Stomach (tissue), 9 donors: ENCODE results near the gene PAX4. TPM values are rescaled to one million over a fixed set of nuclear protein-coding genes. Genes with fewer than 3 reads are reported as not detected.

Experiments
- DNase-seq, 2 donors: peaks; one replicate each; pipeline versions ENCODE4 v3.0.0 to v3.0.0-alpha.2; 2013 to 2019
- H3K27ac ChIP-seq, 5 donors: fragments of 200-600 bp in 4 of 5; sonication (generic) in 4 of 5; one replicate each; pipeline ENCODE4 v1.5.1; 2013 to 2019; ENCODE audit warnings: mild to moderate bottlenecking in 1 of 5, moderate library complexity in 1 of 5
- H3K27me3 ChIP-seq, 3 donors: fragments of 200-600 bp; sonication (generic); one replicate each; pipeline ENCODE4 v1.5.1; 2017 to 2019; ENCODE audit warnings: mixed run types in 1 of 3
- H3K36me3 ChIP-seq, 4 donors: fragments of 200-600 bp; sonication (generic); 1 replicate in 3 of 4; 2 replicates in 1 of 4; pipeline ENCODE4 v1.5.1; 2016 to 2019
- H3K4me1 ChIP-seq, 4 donors: fragments of 200-600 bp; sonication (generic); one replicate each; pipeline ENCODE4 v1.5.1; 2016 to 2019
- H3K4me3 ChIP-seq, 4 donors: fragments of 200-600 bp; sonication (generic) in 3 of 4; one replicate each; pipeline ENCODE4 v1.5.1; 2016 to 2019; ENCODE audit warnings: mild to moderate bottlenecking in 1 of 4
- H3K9me3 ChIP-seq, 4 donors: fragments of 200-600 bp; sonication (generic); one replicate each; pipeline ENCODE4 v1.5.1; 2016 to 2019
- EP300 ChIP-seq: sonication (generic); formaldehyde crosslinking; IDR thresholded peaks from one replicate; pipeline ENCODE4 v1.6.1; 2017; ENCODE audit warnings: antibody characterized with exemption
- POLR2A ChIP-seq, 4 donors: fragments of 450-650 bp; IDR thresholded peaks; one replicate each; pipeline ENCODE4 v1.6.1; 2016; ENCODE audit warnings: antibody characterized with exemption in 4 of 4, control low read depth in 2 of 4, mild to moderate bottlenecking in 1 of 4, moderate library complexity in 1 of 4
- POLR2AphosphoS5 ChIP-seq, 3 donors: sonication (generic); formaldehyde crosslinking; IDR thresholded peaks; one replicate each; pipeline ENCODE4 v1.6.1; 2016; ENCODE audit warnings: antibody characterized with exemption in 3 of 3
- WGBS, 5 donors: extraction: QIAGEN DNeasy Blood & Tissue Kit in 3 of 5; methylation state at CpG; one replicate each; pipeline versions ENCODE4 v1.1.5 to v1.1.7; 2013 to 2018; 5-methylcytosine and 5-hydroxymethylcytosine counted together
- intact Hi-C: fragments of 100-400 bp; cut with DNase I; formaldehyde crosslinking; loops from one replicate; pipeline ENCODE4 v1.15.1; 2023; ENCODE audit warnings: low total_unique reads
- polyA plus RNA-seq, 3 donors: library from polyadenylated mRNA; stranded (reverse); fragments of 200-250 nt; gene quantifications; one replicate each; pipeline ENCODE4 v1.2.3, GENCODE V29; 2013
- total RNA-seq, 5 donors: library from RNA; depleted of rRNA; stranded (reverse); fragments of >200 nt; gene quantifications; one replicate each; pipeline versions ENCODE4 v1.1.0 to v1.2.3, GENCODE V29; 2014 to 2016
- TF ChIP-seq, protein P1 (sequence below), 7 experiments: fragments of 450-650 bp in 4 of 7; fragments of 200-600 bp in 3 of 7; sonication (generic) in 3 of 7; IDR thresholded peaks; one replicate each; pipeline ENCODE4 v1.5.1; 2016 to 2019; ENCODE audit warnings: antibody characterized with exemption in 7 of 7, control low read depth in 2 of 7, mild to moderate bottlenecking in 1 of 7
- donor health status: healthy with polysubstance abuse.
- donor health status: Bipolar disorder and iron deficiency.
- donor health status: healthy.

The PAX4 gene
- total and polyA plus RNA-seq, 8 donors, result not detected

DNA sequence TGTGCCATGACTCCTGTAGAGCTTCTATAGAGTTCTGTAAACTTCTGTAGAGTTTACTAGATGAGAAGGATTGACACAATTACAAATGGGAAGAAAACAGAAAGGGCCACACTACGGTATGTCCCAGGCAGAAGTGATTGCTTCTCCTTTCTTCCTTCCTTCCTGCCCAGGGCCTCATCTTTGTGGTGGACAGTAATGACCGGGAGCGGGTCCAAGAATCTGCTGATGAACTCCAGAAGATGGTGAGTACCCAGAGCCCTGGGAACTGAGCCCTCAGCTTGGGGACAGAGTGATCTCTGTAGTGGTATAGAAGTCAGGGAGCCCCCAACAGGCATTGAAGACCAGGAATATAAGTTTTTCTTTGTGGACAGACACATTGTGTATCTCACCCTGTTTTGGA is 28.0 kb downstream of the PAX4 start:
- WGBS, 5 donors, result 86 to 94% (median 87%) methylated on average over 3 of the region's 3 CpGs
- Histone ChIP-seq H3K4me3 (no peak overlapping the region), H3K9me3 (no peaks in the 10 kb centered on the region), H3K4me1 (peaks cover 15 to 38% (median 33%) of the 10 kb centered on the region in 4 donors), H3K36me3 (peaks cover 17 to 30% (median 29%) of the 10 kb centered on the region in 4 donors), H3K27me3 (no peaks in the 10 kb centered on the region), H3K27ac (peak overlapping the region in 2 of 5 donors; percentile 95 to 97)
- intact Hi-C loops, result loop anchor here (10.0 kb wide), 1 partner anchor 55 kb away; no protein-coding TSS in a partner anchor
- DNase-seq, result no peak
- TF ChIP-seq POLR2AphosphoS5 (IDR thresholded peaks at IDR 0.05) (no peak), POLR2A (IDR thresholded peaks at IDR 0.05) (no peak), EP300 (no peak)
- TF ChIP-seq, protein P1, sequence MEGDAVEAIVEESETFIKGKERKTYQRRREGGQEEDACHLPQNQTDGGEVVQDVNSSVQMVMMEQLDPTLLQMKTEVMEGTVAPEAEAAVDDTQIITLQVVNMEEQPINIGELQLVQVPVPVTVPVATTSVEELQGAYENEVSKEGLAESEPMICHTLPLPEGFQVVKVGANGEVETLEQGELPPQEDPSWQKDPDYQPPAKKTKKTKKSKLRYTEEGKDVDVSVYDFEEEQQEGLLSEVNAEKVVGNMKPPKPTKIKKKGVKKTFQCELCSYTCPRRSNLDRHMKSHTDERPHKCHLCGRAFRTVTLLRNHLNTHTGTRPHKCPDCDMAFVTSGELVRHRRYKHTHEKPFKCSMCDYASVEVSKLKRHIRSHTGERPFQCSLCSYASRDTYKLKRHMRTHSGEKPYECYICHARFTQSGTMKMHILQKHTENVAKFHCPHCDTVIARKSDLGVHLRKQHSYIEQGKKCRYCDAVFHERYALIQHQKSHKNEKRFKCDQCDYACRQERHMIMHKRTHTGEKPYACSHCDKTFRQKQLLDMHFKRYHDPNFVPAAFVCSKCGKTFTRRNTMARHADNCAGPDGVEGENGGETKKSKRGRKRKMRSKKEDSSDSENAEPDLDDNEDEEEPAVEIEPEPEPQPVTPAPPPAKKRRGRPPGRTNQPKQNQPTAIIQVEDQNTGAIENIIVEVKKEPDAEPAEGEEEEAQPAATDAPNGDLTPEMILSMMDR (IDR thresholded peaks at IDR 0.05), result no peak

DNA sequence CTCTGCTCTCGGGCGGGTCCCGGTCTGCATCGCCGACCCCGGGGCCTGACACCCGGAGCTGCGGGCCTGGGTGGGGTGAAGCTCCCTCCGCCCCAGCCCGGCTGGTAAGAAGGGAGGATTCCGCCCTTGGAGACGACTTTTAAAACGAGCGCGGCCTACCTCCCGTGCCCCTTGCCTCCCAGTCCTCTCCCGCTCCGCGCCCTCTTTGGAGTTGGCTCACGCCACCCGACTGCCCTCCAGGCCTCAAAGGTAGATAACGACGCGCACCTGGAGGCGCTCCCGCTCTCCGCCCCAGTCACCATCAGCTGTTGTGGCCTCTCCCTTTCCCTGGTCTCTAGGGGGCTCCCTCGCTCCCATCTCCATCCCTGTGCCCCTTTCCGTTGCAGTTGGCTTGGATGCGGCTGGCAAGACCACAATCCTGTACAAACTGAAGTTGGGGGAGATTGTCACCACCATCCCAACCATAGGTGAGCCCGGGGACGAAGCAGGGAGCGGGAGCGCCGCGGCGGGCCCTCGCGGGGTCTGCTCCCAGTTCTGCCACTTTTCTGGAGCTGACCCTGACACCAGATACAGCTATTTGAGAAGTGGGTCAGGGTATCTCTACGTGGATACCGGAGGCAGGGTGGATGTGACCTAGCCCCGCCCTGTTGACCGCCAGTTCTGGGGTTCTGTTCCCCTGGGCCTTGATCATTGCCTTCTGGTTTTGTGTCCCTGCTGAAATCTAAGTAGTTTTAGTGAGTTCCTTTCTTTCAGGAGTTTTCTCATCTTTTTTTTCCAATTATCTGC is 29.1 kb downstream of the PAX4 start:
- peak overlapping the region; percentile 93 to 97 (median 95) for H3K27ac ChIP-seq
- intact Hi-C loops, result no loop called here
- 5 to 10% (median 6%) methylated on average over 28 to 43 of the region's 43 CpGs for WGBS, 5 donors

DNA sequence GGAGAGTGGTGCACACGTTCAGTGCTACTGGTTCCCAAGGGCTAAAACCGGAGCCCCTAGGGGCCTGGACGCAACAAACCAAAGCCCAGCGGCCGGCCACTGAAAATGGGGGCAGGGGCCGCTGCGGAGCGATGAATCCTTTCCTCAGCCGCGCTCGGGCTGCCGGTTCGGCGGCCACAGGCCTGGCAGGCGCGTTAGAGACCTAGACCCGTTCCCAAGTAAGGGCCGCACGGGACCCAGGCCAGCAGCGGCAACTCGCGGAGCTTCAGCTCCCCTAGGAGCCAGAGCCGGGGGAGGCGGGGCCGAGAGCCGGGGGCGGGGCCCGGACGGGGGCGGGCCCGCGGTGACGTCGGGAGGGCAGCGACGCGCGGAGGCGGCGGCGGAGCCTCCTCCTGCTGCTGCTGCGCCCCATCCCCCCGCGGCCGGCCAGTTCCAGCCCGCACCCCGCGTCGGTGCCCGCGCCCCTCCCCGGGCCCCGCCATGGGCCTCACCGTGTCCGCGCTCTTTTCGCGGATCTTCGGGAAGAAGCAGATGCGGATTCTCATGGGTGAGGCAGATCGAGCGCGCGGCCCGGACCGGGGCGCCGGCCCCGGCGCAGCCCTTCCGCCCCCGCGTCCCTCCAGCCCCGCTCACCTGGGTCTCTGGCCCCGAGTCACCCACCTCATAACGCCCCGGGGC is 29.8 kb downstream of the PAX4 start, which contains the start of gene ARF5:
Gene ARF5, plus strand, starts transcription at position 393 of the 678 bp plus-strand sequence. Its CDS starts 88 bp downstream, at position 481.
- DNase-seq, result peak; percentile 92 to 97
- H3K4me3 ChIP-seq, result peak within 1 kb of the TSS; percentile 82 to 99 (median 93)
- no peaks in the 10 kb centered on the region for H3K27me3 ChIP-seq
- intact Hi-C loops, result no loop called here
- H3K36me3 ChIP-seq, result peaks cover 17 to 31% (median 29%) of the 10 kb centered on the region in 4 donors
- H3K9me3 ChIP-seq, result no peaks in the 10 kb centered on the region
- H3K27ac ChIP-seq, result peak within 1 kb of the TSS; percentile 93 to 97 (median 95)
- peaks cover 30 to 55% (median 50%) of the 10 kb centered on the region in 4 donors for H3K4me1 ChIP-seq
- TF ChIP-seq POLR2AphosphoS5 (IDR thresholded peaks at IDR 0.05), result peak in 2 of 3 donors; percentile 59 to 72
- TF ChIP-seq, protein P1 (IDR thresholded peaks at IDR 0.05), result no peak
- WGBS, 5 donors, result 0 to 7% (median 1%) methylated on average over 8 to 76 of the region's 77 CpGs

More for the DNA sequence above, 29.1 kb downstream of the PAX4 start:
- DNase-seq, result peak; percentile 73 to 89
- no peaks in the 10 kb centered on the region for H3K27me3 ChIP-seq
- H3K9me3 ChIP-seq, result no peaks in the 10 kb centered on the region
- H3K4me1 ChIP-seq, result peaks cover 22 to 48% (median 43%) of the 10 kb centered on the region in 4 donors
- TF ChIP-seq POLR2AphosphoS5 (IDR thresholded peaks at IDR 0.05) (peak in 2 of 3 donors; percentile 35 to 51), EP300 (no peak)
- TF ChIP-seq, protein P1 (IDR thresholded peaks at IDR 0.05), result peak in 1 of 7 experiments; percentile 21
- H3K4me3 ChIP-seq, result peak overlapping the region; percentile 82 to 99 (median 93)
- peaks cover 17 to 30% (median 29%) of the 10 kb centered on the region in 4 donors for H3K36me3 ChIP-seq

DNA sequence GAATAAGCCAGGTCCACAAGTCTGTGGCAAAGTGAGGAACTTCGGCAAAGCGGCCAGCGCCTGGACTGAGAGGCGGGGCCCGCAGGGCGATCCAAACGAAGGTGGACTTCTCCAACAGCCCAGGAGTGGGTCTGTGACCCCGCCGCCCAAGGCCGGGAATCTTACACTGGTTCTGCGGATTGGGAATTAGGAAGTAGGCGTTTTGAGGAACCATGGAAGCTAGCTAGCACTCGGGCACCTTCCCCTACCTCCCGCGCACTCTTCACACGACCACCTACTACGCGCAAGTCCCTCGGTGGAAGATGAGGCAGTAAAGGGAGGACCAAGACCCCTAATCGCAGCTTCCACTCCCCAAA is 30.3 kb downstream of the PAX4 start:
- DNase-seq, result no peak
- peak overlapping the region; percentile 82 to 99 (median 93) for H3K4me3 ChIP-seq
- 50 to 56% (median 50%) methylated on average over 20 of the region's 20 CpGs for WGBS, 5 donors
- H3K27me3 ChIP-seq, result no peaks in the 10 kb centered on the region
- H3K4me1 ChIP-seq, result peaks cover 34 to 60% (median 55%) of the 10 kb centered on the region in 4 donors
- H3K9me3 ChIP-seq, result no peaks in the 10 kb centered on the region
- TF ChIP-seq POLR2AphosphoS5 (IDR thresholded peaks at IDR 0.05) (no peak), EP300 (no peak), POLR2A (IDR thresholded peaks at IDR 0.05) (no peak)
- TF ChIP-seq, protein P1 (IDR thresholded peaks at IDR 0.05), result no peak
- intact Hi-C loops, result no loop called here
- H3K36me3 ChIP-seq, result peaks cover 20 to 36% (median 34%) of the 10 kb centered on the region in 4 donors
- H3K27ac ChIP-seq, result peak overlapping the region; percentile 93 to 97 (median 95)
